Keratinocyte (primary cell): Measurements from ENCODE around the gene CD7. TPM values are rescaled to one million over a fixed set of nuclear protein-coding genes. Genes with fewer than 3 reads are reported as not detected.

Experiments used
- DNase-seq: peaks from one replicate; pipeline ENCODE4 v3.0.0-alpha.2; 2011; ENCODE audit warnings: low read depth, missing footprints, low spot score
- FAIRE-seq: peaks from 2 replicates; lab custom pipeline; 2011; peaks lifted over from hg19 to GRCh38; lab: Jason Lieb, UNC
- H2AFZ ChIP-seq: 2 replicates; pipeline ENCODE4 v1.6.0; 2012; ENCODE audit warnings: low read length, control low read depth, inconsistent platforms; ENCODE audit not compliant: control insufficient read depth
- H3K27ac ChIP-seq: 2 replicates; pipeline ENCODE4 v1.5.1; 2011; ENCODE audit warnings: low read length; ENCODE audit not compliant: control insufficient read depth, insufficient read depth
- H3K27me3 ChIP-seq: 3 replicates; pipeline ENCODE4 v1.6.0; 2011; ENCODE audit warnings: low read length; ENCODE audit not compliant: control insufficient read depth, insufficient read depth; ENCODE audit errors: extremely low read depth
- H3K36me3 ChIP-seq, 2 experiments: 2 replicates in 1 of 2; 3 replicates in 1 of 2; pipeline ENCODE4 v1.5.1; 2011; ENCODE audit warnings: low read length in 2 of 2, mild to moderate bottlenecking in 1 of 2; ENCODE audit not compliant: control insufficient read depth in 2 of 2, insufficient read depth in 2 of 2; ENCODE audit errors: extremely low read depth in 1 of 2
- H3K4me1 ChIP-seq: 3 replicates; pipeline ENCODE4 v1.5.1; 2011; ENCODE audit warnings: low read length; ENCODE audit not compliant: control insufficient read depth, insufficient read depth; ENCODE audit errors: extremely low read depth
- H3K4me2 ChIP-seq: 3 replicates; pipeline ENCODE4 v1.6.0; 2011; ENCODE audit warnings: low read depth, low read length; ENCODE audit not compliant: control insufficient read depth, insufficient read depth; ENCODE audit errors: extremely low read depth
- H3K4me3 ChIP-seq, 3 experiments: fragments of 200-600 bp in 1 of 3; sonication (generic) in 1 of 3; 2 replicates in 2 of 3; 3 replicates in 1 of 3; pipeline ENCODE4 v1.5.1; 2011 to 2016; ENCODE audit warnings: low read length in 3 of 3, mild to moderate bottlenecking in 3 of 3, control low read depth in 2 of 3, inconsistent platforms in 1 of 3, low read depth in 1 of 3, mixed read lengths in 1 of 3, mixed run types in 1 of 3, moderate library complexity in 1 of 3; ENCODE audit not compliant: control insufficient read depth in 2 of 3, insufficient read depth in 2 of 3; ENCODE audit errors: extremely low read depth in 1 of 3
- H3K79me2 ChIP-seq: 2 replicates; pipeline ENCODE4 v1.6.0; 2012; ENCODE audit warnings: low read length; ENCODE audit not compliant: control insufficient read depth, insufficient read depth
- H3K9ac ChIP-seq: 3 replicates; pipeline ENCODE4 v1.6.0; 2011; ENCODE audit warnings: low read length; ENCODE audit not compliant: control insufficient read depth, insufficient read depth; ENCODE audit errors: extremely low read depth
- H3K9me1 ChIP-seq: 3 replicates; pipeline ENCODE4 v1.6.0; 2011; ENCODE audit warnings: low read length; ENCODE audit not compliant: control insufficient read depth, insufficient read depth; ENCODE audit errors: extremely low read depth
- H3K9me3 ChIP-seq: 2 replicates; pipeline ENCODE4 v1.5.1; 2012; ENCODE audit warnings: low read depth, low read length; ENCODE audit not compliant: control insufficient read depth
- H4K20me1 ChIP-seq: 3 replicates; pipeline ENCODE4 v1.6.0; 2011; ENCODE audit warnings: low read length; ENCODE audit not compliant: control insufficient read depth, insufficient read depth; ENCODE audit errors: extremely low read depth
- CTCF ChIP-seq, 3 experiments: IDR thresholded peaks in 1 of 3; conservative IDR thresholded peaks in 1 of 3; optimal IDR thresholded peaks in 1 of 3; 2 replicates in 2 of 3; 3 replicates in 1 of 3; pipeline versions ENCODE3 to v1.5.1; 2011; ENCODE audit warnings: low read length in 3 of 3, mild to moderate bottlenecking in 3 of 3, moderate library complexity in 2 of 3, control low read depth in 1 of 3, inconsistent platforms in 1 of 3; ENCODE audit not compliant: insufficient read depth in 2 of 3; ENCODE audit errors: extremely low read depth in 1 of 3
- EZH2 ChIP-seq: IDR thresholded peaks from one replicate; pipeline ENCODE4 v1.6.1; 2012; ENCODE audit warnings: inconsistent platforms, mild to moderate bottlenecking, low read length, moderate library complexity
- dilution Hi-C: fragments of 300-500 bp; cut with MboI; formaldehyde crosslinking; loops from one replicate; pipeline ENCODE4 v1.7.0; 2020; ENCODE audit warnings: low sequenced_read_pairs; ENCODE audit not compliant: extremely low pct_ligation_motif_present
- polyA plus RNA-seq, 5 experiments: library from polyadenylated mRNA; depleted of rRNA in 3 of 5; stranded (reverse) in 3 of 5; stranded (forward) in 1 of 5; unstranded in 1 of 5; fragments of >200 nt; gene quantifications; 1 replicate in 1 of 5; 2 replicates in 3 of 5; 3 replicates in 1 of 5; pipeline versions ENCODE4 v1.2.1 to v1.2.3, GENCODE V29; 2011 to 2012; ENCODE audit warnings: missing spikeins in 2 of 5, low read depth in 1 of 5, low replicate concordance in 1 of 5

Gene CD7
- polyA plus RNA-seq, 1 donor (not counting 4 experiments of a cell fraction or from before 2014, with no cell fraction given) = not detected

GRCh38 chr17:82269882-82270500 is 47.4 kb downstream of the CD7 start:
- H3K4me3 ChIP-seq = no peak overlapping the region
- peaks cover 30 to 48% of the 10 kb centered on the region in 2 experiments for H3K36me3 ChIP-seq
- peaks cover 82% of the 10 kb centered on the region for H3K79me2 ChIP-seq
- H3K4me1 ChIP-seq = peaks cover 40% of the 10 kb centered on the region
- DNase-seq = no peak
- H3K9me3 ChIP-seq = no peaks in the 10 kb centered on the region
- H4K20me1 ChIP-seq = peaks cover 65% of the 10 kb centered on the region
- dilution Hi-C loops = no loop called here
- H2AFZ ChIP-seq = no peak overlapping the region
- no peak for FAIRE-seq
- no peaks in the 10 kb centered on the region for H3K27me3 ChIP-seq
- H3K27ac ChIP-seq = no peak overlapping the region
- H3K4me2 ChIP-seq = peak overlapping the region; percentile 2
- peaks cover 16% of the 10 kb centered on the region for H3K9me1 ChIP-seq
- no peak for TF ChIP-seq CTCF (optimal IDR thresholded peaks at IDR 0.05 in 1 of 3, IDR thresholded peaks at IDR 0.05 in 1 of 3, conservative IDR thresholded peaks at IDR 0.05 in 1 of 3; ENCODE audit: extremely low read depth in 1 of 3, insufficient read depth in 2 of 3, low read length in 3 of 3)
- TF ChIP-seq EZH2 = no peak
- peak overlapping the region; percentile 16 for H3K9ac ChIP-seq

GRCh38 chr17:82269138-82269881 is 48.1 kb downstream of the CD7 start:
- TF ChIP-seq CTCF (optimal IDR thresholded peaks at IDR 0.05 in 1 of 3, IDR thresholded peaks at IDR 0.05 in 1 of 3, conservative IDR thresholded peaks at IDR 0.05 in 1 of 3; ENCODE audit: extremely low read depth in 1 of 3, insufficient read depth in 2 of 3, low read length in 3 of 3) (no peak), EZH2 (no peak)
- DNase-seq (no peak), FAIRE-seq (no peak)
- no peak overlapping the region for H3K27ac ChIP-seq
- H3K36me3 ChIP-seq = peaks cover 33 to 50% of the 10 kb centered on the region in 2 experiments
- no peaks in the 10 kb centered on the region for H3K9me3 ChIP-seq
- peaks cover 16% of the 10 kb centered on the region for H3K9me1 ChIP-seq
- dilution Hi-C loops = no loop called here
- peaks cover 65% of the 10 kb centered on the region for H4K20me1 ChIP-seq
- no peak overlapping the region for H3K4me3 ChIP-seq
- H3K27me3 ChIP-seq = no peaks in the 10 kb centered on the region
- H3K79me2 ChIP-seq = peaks cover 88% of the 10 kb centered on the region
- peak overlapping the region; percentile 16 for H3K9ac ChIP-seq
- H3K4me1 ChIP-seq = peaks cover 40% of the 10 kb centered on the region
- H3K4me2 ChIP-seq = no peak overlapping the region
- H2AFZ ChIP-seq = no peak overlapping the region
